Colonic mucosa (tissue), 4 donors: Measurements from ENCODE around the gene AXIN1. TPM values are rescaled to one million over a fixed set of nuclear protein-coding genes. Genes with fewer than 3 reads are reported as not detected.
A peak's percentile ranks its signal among the peaks of the same experiment; 100 is the strongest.

Experiments used
- DNase-seq: peaks from one replicate; pipeline ENCODE4 v3.0.0-alpha.2; 2020
- H3K27ac ChIP-seq: fragments of 200-600 bp; one replicate; pipeline ENCODE4 v1.8.0; 2021
- H3K27me3 ChIP-seq: fragments of 200-600 bp; one replicate; pipeline ENCODE4 v1.8.0; 2021
- H3K36me3 ChIP-seq: fragments of 200-600 bp; one replicate; pipeline ENCODE4 v1.8.0; 2021
- H3K4me1 ChIP-seq: fragments of 200-600 bp; one replicate; pipeline ENCODE4 v1.8.0; 2021; ENCODE audit warnings: mild to moderate bottlenecking
- H3K4me3 ChIP-seq: fragments of 200-600 bp; one replicate; pipeline ENCODE4 v1.8.0; 2021
- H3K9ac ChIP-seq, 2 donors: one replicate each; pipeline ENCODE4 v1.7.0; 2013; ENCODE audit warnings: control low read depth in 2 of 2, low read depth in 2 of 2, low read length in 2 of 2
- H3K9me3 ChIP-seq: fragments of 200-600 bp; one replicate; pipeline ENCODE4 v1.8.0; 2021
- CTCF ChIP-seq: fragments of 200-600 bp; IDR thresholded peaks from one replicate; pipeline ENCODE4 v1.8.0; 2022; ENCODE audit warnings: antibody characterized with exemption, mild to moderate bottlenecking
- intact Hi-C: fragments of 100-400 bp; cut with DNase I; formaldehyde crosslinking; loops from one replicate; pipeline ENCODE4 v1.14.1; 2022
- total RNA-seq, 2 donors: library from RNA; stranded (reverse); fragmentation: NEBNext Ultra II Directional in 1 of 2; extraction: Animal tissue kit (Norgen Biotek cat#: 25700) in 1 of 2; gene quantifications; one replicate each; pipeline ENCODE4 v1.2.1, GENCODE V29; 2021
- donor health status: healthy.
- donor health status: DM: no; HTN: no; CAD: no.
- donor health status: DM: no; HTN: no; CAD: no.

Gene AXIN1
- total RNA-seq, 2 donors from 2014 or later = 33.4 to 34.3 TPM

GRCh38 chr16:253833-254232 lies 98.7 kb downstream of the AXIN1 start:
- Histone ChIP-seq H3K9ac (no peak overlapping the region), H3K9me3 (no peaks in the 10 kb centered on the region), H3K36me3 (no peaks in the 10 kb centered on the region), H3K27ac (peak overlapping the region; percentile 39), H3K4me3 (no peak overlapping the region), H3K27me3 (no peaks in the 10 kb centered on the region), H3K4me1 (peaks cover 9% of the 10 kb centered on the region)
- no peak for TF ChIP-seq CTCF
- DNase-seq = peak; percentile 56
- intact Hi-C loops = no loop called here

DNA sequence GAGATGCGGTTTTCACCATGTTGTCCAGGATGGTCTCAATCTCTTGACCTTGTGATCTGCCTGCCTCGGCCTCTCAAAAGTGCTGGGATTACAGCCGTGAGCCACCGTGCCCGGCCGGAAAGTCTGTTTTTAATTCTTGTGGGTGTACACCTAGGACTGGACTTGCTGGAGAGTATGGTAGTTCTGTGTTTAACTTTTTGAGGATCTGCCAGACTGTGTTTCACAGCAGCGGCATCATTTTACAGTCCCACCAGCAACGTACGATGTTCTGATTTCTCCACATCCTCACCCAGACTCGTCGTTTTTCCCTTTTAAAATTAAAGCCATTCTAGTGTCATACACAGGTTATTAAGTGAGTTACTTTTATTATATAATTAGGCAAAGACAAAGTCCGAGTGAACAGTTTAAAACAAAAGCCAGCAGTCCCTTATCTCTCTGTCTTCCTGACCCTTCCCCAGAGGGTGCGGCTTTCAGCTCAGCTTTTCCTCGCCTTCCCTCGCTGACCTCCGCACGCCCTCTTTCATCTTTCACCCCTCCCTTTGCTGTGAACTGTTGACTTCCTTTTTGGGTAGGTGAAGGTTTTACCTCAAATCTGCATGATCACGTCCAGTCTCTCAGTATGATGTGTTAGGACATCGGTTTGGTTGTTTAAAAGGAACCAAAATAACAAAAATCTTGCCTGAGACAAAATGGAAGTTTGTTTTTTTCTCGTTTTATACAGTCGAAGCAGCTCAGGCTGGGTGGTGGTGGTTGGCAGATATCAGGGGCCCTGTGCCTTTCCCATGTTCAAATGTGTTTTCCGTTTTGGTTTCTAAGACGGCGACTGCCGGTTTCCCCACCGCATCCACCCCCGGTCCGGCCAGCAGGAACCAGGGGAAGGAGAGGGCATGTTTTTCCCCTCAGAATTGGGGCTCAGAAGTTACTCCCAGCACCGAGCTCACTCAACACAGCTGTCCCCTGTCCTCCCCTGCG lies 99.9 kb downstream of the AXIN1 start:
- peaks cover 9% of the 10 kb centered on the region for H3K4me1 ChIP-seq
- peak overlapping the region in 1 of 2 donors; percentile 48 for H3K9ac ChIP-seq
- intact Hi-C loops = no loop called here
- H3K27ac ChIP-seq = peak overlapping the region; percentile 39
- H3K4me3 ChIP-seq = no peak overlapping the region
- H3K27me3 ChIP-seq = no peaks in the 10 kb centered on the region
- H3K9me3 ChIP-seq = no peaks in the 10 kb centered on the region
- no peak for TF ChIP-seq CTCF
- H3K36me3 ChIP-seq = no peaks in the 10 kb centered on the region
- peak; percentile 84 for DNase-seq

DNA sequence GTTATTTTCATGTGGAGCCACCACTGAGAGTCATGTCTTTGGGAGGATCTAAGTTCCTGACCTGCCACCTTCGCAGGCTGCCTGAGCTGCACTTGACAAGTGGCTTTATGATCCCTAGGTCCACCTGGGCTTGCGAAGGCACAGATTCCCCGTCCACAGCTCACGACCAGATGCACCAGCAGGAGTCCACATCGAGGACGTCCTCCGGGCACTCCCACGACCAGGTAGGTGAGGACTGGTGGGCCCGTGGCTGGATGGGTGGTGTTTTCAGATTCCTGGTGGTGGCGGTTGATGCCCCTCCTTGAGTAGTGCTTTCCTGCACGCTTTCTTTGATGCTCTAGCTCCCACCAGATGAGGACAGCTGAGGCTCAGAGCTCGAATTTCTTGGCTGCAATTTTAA lies 103.1 kb downstream of the AXIN1 start:
- intact Hi-C loops = no loop called here
- Histone ChIP-seq H3K9me3 (no peaks in the 10 kb centered on the region), H3K4me1 (peaks cover 9% of the 10 kb centered on the region), H3K9ac (no peak overlapping the region), H3K36me3 (no peaks in the 10 kb centered on the region), H3K27ac (no peak overlapping the region), H3K4me3 (no peak overlapping the region), H3K27me3 (no peaks in the 10 kb centered on the region)
- TF ChIP-seq CTCF = no peak
- DNase-seq = no peak

- no peaks in the 10 kb centered on the region for H3K27me3 ChIP-seq
- intact Hi-C loops = no loop called here
- H3K9ac ChIP-seq = no peak overlapping the region
- H3K4me3 ChIP-seq = no peak overlapping the region
- no peaks in the 10 kb centered on the region for H3K4me1 ChIP-seq
- TF ChIP-seq CTCF = no peak
- no peak overlapping the region for H3K27ac ChIP-seq
- no peaks in the 10 kb centered on the region for H3K36me3 ChIP-seq
- no peak for DNase-seq
- H3K9me3 ChIP-seq = no peaks in the 10 kb centered on the region
Measured at GRCh38 chr16:247027-247426, 105.5 kb downstream of the AXIN1 start.

DNA sequence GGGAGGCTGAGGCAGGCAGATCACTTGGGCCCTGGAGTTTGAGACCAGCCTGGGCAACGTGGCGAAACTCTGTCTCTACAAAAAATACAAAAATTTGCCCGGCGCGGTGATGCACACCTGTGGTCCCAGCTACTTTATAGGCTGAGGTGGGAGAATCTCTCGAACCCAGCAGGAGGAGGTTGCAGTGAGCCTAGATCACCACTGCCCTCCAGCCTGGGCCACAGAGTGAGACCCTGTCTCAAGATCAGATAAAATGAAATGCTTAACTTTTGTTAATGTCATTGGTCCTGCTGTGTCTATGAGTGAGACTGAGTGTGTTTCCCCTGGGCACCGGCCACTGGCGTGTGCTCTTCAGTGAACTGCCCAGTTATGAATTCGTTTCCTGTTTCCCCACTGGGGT lies 107.4 kb downstream of the AXIN1 start:
- Histone ChIP-seq H3K27me3 (no peaks in the 10 kb centered on the region), H3K4me3 (no peak overlapping the region), H3K27ac (no peak overlapping the region), H3K9ac (no peak overlapping the region), H3K36me3 (no peaks in the 10 kb centered on the region), H3K4me1 (peaks cover 2% of the 10 kb centered on the region), H3K9me3 (no peaks in the 10 kb centered on the region)
- intact Hi-C loops = no loop called here
- DNase-seq = no peak
- no peak for TF ChIP-seq CTCF
